Activated T-cell treated with anti-CD3 and anti-CD28 coated beads for 48 hours (primary cell): ENCODE results near the gene EPHB1.
"Not testable (repeated sequence)": the region's sequence is repeated elsewhere in the genome, so short reads cannot be mapped to it uniquely, and the experiment has no call there.

Experiments
- DNase-seq: peaks from one replicate; pipeline ENCODE4 v3.0.0-alpha.2; 2020; ENCODE audit warnings: low read depth

The EPHB1 gene

GRCh38 chr3:135050536-135050935 lies 255.5 kb downstream of the EPHB1 start:
- no peak for DNase-seq

DNA sequence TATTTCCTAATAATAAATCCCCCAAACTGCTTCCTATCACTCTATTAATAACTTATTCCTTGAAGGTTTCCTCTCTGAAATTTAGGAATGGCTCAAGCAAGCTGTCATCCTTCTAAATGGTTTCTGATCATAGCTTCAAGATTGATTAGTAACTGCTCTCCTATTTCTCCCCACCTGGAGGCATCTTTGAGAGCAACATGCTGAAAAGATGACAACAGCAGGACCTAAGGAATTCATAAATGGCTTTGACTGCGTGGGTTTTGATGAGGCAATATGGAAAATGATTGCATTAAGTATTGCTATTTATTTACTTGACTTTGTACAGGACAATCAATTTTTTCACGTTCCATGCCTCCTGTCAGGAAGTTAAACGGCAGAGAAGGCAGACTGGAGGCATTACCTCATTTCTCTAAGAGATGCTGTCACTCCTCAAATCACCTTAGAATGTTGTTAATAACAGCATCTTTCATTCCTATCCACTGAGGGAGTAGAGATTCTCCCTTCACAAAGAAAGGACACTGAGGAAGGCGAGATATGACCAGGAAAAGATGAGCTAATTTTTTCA lies 256.4 kb downstream of the EPHB1 start:
- no peak for DNase-seq

- DNase-seq: no peak
Observed at GRCh38 chr3:135055449-135055848, 260.4 kb downstream of the EPHB1 start.

GRCh38 chr3:135056084-135056730 lies 261.1 kb downstream of the EPHB1 start:
- no peak for DNase-seq

GRCh38 chr3:135056733-135057310 lies 261.8 kb downstream of the EPHB1 start:
- DNase-seq: no peak

- no peak for DNase-seq
Observed at GRCh38 chr3:135057996-135058395, 262.9 kb downstream of the EPHB1 start.

DNA sequence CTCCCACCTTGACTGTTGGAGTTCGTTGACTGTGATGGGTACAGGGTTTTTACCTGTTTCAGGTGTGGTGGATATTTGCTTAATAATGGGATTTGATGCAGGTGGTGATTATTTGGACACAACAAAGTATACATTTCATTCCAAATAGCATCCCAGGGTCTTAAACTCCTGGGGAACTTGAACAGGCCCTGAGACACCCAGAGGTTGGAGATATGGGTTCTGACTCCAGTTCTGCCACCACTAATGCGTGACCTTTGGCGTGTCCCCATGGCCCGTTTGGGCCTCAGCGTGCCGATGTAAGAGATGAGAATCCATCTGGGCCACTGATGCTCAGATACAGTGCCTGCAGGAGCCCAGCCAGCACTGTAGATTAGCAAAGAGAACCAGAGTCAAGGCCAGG lies 264.5 kb downstream of the EPHB1 start:
- no peak for DNase-seq

GRCh38 chr3:135066844-135067727 lies 272.0 kb downstream of the EPHB1 start:
- DNase-seq: not testable (repeated sequence)

DNA sequence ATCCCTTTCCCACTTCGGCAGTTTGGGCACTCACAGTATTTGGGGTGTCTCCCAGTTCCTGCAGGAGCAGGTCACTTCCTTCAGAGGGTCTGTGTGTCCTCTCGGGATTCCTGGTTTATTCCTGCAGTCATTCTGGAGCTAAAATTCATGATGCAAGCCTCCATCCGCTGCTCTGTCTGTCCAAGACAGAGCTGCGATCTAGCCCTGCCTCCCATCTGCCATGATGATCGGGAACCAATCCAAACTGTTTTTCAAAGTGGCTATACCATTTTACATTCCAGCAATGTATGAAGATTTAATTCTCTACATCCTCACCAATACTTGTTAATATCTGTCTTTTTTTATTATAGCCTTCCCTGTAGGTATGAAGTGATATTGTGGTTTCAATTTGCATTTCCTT lies 273.0 kb downstream of the EPHB1 start:
- DNase-seq: no peak

- no peak for DNase-seq
Observed at GRCh38 chr3:135069406-135069805, 274.3 kb downstream of the EPHB1 start.

- DNase-seq: no peak
Observed at GRCh38 chr3:135071483-135071882, 276.4 kb downstream of the EPHB1 start.

- no peak for DNase-seq
Observed at GRCh38 chr3:135072431-135072830, 277.4 kb downstream of the EPHB1 start.

DNA sequence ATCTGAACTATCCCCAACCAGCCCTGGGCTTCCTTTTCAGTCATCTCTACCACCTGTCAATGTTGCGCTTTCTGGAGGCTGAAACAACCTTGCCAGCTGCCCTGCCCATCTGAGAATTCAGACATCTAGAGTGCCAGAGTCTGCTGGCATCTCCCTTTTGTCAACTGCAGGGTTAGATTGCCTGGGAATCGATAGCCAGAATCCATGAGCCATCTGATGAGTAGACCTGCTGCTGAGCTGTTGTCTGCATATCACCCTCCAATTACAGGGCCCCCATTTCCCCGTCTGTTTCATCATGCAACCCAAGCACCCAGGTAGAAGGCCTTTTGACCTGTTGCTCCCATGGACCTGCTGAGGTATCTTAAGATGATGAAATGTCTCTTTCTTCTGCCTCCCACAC lies 280.1 kb downstream of the EPHB1 start:
- no peak for DNase-seq

DNA sequence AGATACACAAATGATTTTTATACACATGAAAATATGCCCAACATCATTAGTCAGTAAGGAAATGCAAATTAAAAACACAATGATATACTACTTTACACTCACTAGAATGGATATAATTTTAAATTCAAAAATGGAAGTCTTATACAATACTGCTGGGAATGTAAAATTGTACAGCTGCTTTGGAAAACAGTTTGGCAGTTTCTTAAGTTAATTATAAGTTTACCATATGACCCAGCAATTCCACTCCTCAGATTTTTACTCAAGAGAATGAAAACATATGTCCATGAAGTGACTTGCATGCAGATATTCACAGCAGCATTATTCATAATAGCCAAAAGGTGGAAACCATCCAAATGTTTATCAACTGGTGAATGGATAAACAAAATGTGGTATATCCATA lies 281.3 kb downstream of the EPHB1 start:
- no peak for DNase-seq

DNA sequence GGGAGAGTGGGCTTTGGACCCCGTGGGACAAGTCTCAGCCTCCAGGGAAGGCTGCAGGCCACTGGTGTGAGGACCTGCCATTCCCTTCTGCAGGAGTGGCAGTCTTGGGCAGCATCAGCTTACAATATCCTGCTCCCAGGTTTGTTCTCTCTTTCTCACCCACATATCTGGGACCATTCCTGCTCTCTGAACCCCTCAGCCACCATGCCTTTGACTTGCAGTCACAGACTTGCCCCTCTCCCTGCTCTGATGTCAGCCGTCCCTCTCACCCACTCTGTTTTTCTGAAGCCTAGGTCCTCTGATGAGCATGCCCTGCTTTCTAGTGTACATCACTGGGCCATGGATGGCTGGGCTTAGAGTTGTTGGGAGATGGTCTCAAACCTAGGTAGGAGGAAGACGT lies 282.1 kb downstream of the EPHB1 start:
- DNase-seq: no peak

DNA sequence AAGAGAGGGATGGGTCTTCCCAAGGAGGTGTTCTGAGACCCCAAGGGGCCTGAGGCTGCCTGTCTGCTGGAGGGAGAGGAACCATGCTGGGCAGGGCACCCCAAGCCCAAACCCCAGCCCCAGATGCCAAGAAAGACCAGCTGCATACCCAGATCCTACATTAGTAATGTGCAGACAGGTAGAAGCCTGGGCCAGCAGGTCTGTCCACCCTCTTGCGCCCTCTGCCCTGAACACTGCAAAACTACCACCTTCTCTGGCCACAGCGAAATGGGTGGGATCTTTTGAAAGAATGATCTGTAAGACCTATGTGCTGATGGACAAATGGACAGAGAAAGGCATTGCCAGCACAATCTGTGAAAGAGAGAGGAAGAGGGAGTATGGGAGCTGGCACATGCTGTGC lies 283.2 kb downstream of the EPHB1 start:
- DNase-seq: no peak

DNA sequence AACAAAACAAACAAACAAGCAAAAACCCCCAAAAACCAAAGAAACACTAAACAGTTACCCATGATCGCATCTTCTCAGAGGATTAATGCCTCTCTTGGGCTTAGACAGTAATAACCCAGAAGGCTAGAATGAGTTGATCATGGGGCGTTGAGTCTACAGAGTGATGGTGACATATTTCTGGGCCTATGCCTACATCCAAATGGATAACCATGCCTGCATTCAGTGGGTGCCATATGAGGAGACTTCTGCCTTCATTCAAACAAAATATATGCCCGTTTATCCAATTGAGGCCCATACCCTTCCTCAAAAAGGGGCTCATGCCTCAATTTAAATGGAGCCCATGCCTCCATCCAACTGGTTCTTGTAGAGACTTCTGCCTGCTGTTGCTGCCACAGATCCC lies 284.0 kb downstream of the EPHB1 start:
- no peak for DNase-seq

DNA sequence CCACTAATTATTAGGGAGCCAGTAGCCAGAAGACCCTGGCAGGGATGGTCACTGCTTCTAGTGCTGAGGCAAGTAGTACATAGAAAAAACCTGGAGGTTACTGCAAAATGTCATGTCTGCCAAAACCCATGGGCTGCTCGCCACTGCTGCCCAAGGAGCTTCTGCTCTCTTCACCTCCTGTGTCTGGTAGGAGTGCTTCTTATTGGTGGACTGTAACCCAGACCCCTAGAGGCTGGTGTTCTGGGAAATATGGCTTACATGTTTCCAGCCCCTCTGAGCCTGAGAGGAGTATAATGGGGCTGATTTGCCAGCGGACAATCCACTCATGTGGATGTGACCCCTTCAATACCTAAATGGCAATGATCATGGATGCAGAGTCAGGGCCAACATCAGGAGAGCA lies 286.4 kb downstream of the EPHB1 start:
- no peak for DNase-seq

- no peak for DNase-seq
Observed at GRCh38 chr3:135081856-135082434, 286.9 kb downstream of the EPHB1 start.

DNA sequence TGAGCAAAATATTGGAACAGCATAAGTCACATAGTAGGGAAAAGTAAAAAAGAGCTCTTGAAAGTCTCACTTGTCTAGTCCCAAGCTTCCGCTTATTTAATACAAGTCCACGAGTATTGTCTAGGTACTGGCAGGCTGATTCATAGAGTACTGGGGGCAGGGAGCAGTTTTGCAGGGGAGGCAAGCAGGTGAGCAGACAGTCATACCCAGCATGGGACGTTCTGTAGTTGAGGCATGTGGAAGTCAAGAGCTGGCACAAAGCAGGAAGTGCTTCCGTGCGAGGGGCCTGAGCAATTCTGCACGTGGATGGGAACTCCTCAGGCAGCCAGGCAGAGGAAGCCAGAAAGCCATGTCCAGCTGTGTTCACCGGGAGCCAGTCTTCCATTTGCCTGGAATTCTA lies 287.6 kb downstream of the EPHB1 start:
- no peak for DNase-seq

DNA sequence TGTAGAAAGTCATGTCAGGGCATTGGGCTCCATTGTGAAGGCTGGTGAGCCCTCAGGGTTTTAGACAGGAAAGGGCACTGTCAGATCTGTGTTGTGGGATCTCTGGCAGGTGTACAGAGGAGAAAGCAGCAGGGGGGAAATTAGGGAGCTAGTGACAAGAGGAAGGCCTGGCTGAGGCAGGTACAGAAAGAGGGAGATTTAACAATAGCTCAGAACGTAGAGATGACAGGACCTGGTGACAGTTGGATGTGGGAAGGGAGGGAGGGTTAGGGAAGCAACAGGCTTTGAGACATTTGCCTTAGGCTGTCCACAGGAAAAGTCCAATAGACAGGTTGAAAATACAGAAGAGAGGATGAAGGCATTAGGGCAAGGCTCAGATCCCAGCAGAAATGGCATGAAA lies 288.1 kb downstream of the EPHB1 start:
- no peak for DNase-seq

DNA sequence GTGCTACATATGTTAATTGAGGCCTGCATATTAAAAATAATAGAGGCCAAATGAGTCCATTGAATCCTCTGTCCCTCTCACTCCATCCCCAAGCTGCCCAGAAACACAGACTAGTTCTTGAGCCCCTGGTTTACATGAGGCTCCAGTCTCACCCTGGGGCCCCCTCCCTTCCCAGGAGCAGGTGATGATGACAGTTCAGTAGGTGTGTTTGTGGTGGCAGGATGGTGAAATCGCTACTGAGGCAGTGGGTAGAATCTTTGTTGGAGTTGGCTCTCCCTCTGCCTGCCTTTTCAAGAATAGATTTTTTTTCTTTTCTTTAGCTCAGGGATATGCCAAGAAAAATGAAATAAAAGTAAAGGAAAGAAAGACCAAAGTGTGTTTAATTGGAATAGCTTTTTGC lies 288.7 kb downstream of the EPHB1 start:
- DNase-seq: no peak

- DNase-seq: no peak
Observed at GRCh38 chr3:135084405-135084804, 289.3 kb downstream of the EPHB1 start.
